HG02938 (cell line): Measurements from ENCODE around the gene MFSD11.
"Not testable (repeated sequence)": the region's sequence is repeated elsewhere in the genome, so short reads cannot be mapped to it uniquely, and the experiment has no call there.

Experiments
- ATAC-seq: cut with Tn5 transposase; IDR thresholded peaks from one replicate; pipeline ENCODE4 v1.9.1; 2021; ENCODE audit warnings: mild to moderate bottlenecking, moderate library complexity; ENCODE audit not compliant: unreplicated experiment

MFSD11 gene

GRCh38 chr17:76737676-76738467, at the start of gene MFSD11:
Gene MFSD11 (plus strand): TSS chr17:76738119. CDS start chr17:76738353, 234 bp downstream.
- peak; percentile 42 for ATAC-seq

GRCh38 chr17:76688165-76688622, 49.7 kb upstream of the MFSD11 start:
- ATAC-seq, result no peak

GRCh38 chr17:76689859-76690258, 48.1 kb upstream of the MFSD11 start:
- no peak for ATAC-seq

GRCh38 chr17:76690596-76691280, 47.2 kb upstream of the MFSD11 start:
- no peak for ATAC-seq

- ATAC-seq, result no peak
Measured at GRCh38 chr17:76691379-76692191, 46.3 kb upstream of the MFSD11 start.

GRCh38 chr17:76695059-76695831, 42.7 kb upstream of the MFSD11 start:
- no peak for ATAC-seq

GRCh38 chr17:76696763-76697701, 40.9 kb upstream of the MFSD11 start:
- no peak for ATAC-seq

GRCh38 chr17:76697702-76698465, 40.0 kb upstream of the MFSD11 start:
- ATAC-seq, result no peak

GRCh38 chr17:76698466-76698977, 39.4 kb upstream of the MFSD11 start:
- not testable (repeated sequence) for ATAC-seq

GRCh38 chr17:76700270-76700616, 37.7 kb upstream of the MFSD11 start:
- no peak for ATAC-seq

GRCh38 chr17:76700617-76701470, 37.1 kb upstream of the MFSD11 start:
- ATAC-seq, result no peak

- no peak for ATAC-seq
Measured at GRCh38 chr17:76701471-76701967, 36.4 kb upstream of the MFSD11 start.

- no peak for ATAC-seq
Measured at GRCh38 chr17:76702076-76702475, 35.8 kb upstream of the MFSD11 start.

GRCh38 chr17:76702941-76703637, 34.8 kb upstream of the MFSD11 start:
- ATAC-seq, result no peak

- ATAC-seq, result no peak
Measured at GRCh38 chr17:76704805-76705204, 33.1 kb upstream of the MFSD11 start.

- ATAC-seq, result no peak
Measured at GRCh38 chr17:76706817-76707216, 31.1 kb upstream of the MFSD11 start.
